Inflammatory macrophage (primary cell): ENCODE data around the gene AQP12B.

Source experiments
- DNase-seq, 2 donors: peaks; one replicate each; pipeline ENCODE4 v3.0.0-alpha.2; 2020 to 2022

Gene AQP12B

DNA sequence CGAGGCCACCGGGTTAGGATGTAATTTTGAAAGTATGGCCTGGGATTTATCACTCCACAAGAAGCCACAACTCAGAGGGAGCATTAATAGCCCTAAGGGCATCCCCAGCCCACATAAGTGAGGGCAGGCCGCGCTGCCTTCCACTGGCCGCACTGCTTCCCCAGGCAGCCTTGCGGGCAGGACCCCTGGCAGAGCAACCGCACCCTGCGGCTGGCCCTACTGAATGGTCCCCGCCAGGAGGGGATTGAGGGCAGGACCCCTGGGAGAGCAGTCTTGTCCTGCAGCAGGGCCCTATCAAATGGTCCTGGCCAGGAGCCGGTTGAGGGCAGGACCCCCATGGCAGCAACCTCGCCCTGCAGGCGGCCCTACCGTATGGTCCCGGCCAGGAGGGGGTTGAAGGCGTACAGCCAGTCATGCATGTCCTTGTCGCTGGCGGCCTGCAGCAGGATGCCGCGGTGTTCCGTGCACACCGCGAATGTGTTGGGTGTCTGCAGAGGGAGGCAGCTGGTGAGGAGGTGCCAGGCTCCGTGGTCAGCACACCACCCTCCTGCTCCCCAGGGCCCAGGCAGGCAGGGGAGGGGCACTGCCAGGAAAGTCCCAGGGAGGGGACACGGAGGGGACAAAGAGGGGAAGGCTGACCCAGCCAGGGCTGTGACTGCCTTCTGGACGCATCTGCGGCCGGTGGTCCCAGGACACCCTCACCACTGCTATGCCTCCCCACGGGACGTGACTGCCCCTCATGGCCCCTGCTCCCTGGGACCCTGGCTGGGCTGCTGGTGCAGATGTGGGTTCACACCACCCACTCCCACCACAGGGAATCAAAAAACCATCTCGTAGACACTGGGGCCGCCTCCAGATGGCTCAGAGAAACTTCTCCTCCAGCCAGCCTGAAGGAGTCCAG lies 35.2 kb upstream of the AQP12B start:
- DNase-seq: no peak

DNA sequence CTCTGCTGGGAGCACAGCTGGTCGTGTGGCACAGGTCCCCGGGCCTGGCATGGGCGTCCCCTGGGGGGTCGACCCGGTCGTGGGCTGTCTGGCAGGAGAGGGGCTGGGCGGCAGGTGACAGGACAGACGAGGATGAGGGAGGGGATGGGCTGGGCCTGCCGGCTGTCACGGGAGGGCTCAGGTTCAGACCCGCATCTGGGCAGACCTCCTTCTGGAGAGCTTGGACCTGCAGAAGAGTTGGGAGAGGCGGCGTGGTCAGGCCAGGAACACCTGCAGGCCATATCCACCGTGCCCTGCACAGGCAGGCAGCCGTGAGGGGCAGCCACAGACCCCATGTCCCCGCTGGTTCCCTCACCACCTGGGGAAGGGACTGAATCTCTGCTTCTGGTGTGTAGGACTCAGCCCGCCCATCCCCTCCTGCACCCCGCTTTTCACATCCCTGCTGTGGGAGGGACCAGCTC lies 34.5 kb upstream of the AQP12B start:
- no peak for DNase-seq

DNA sequence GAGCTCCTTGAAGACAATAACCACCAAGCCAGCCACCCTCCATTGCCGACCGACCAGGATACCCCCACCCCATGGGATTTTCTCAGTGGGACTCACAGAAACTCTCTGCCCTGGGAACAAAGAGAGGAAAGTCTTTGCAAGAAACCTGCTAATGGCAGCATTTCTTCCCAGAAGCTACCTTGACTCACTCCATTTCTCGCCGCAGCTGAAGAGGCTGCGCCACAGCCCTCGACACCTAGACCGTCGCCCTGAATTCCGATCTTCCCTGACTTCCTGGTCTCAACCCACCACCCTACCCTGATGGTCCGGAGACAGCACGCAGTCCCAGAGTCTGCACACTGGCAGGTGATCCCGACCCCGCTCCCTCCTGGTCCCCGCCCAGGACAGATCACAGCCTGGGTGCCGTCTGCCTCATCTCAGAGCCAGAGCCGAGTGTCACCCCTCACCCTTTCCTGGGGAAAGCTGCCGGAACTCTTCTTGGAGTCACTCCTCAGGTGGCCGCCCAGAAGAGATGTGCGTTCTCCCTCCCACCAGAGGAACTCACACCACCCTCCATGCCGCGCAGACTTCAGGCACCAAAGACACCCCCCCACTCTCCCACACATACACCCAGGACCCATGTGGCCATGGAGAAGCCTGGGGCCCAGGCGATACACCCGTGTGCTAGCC lies 33.6 kb upstream of the AQP12B start:
- DNase-seq: no peak

- DNase-seq: no peak
Observed at GRCh38 chr2:240714747-240715725, 32.4 kb upstream of the AQP12B start.

DNA sequence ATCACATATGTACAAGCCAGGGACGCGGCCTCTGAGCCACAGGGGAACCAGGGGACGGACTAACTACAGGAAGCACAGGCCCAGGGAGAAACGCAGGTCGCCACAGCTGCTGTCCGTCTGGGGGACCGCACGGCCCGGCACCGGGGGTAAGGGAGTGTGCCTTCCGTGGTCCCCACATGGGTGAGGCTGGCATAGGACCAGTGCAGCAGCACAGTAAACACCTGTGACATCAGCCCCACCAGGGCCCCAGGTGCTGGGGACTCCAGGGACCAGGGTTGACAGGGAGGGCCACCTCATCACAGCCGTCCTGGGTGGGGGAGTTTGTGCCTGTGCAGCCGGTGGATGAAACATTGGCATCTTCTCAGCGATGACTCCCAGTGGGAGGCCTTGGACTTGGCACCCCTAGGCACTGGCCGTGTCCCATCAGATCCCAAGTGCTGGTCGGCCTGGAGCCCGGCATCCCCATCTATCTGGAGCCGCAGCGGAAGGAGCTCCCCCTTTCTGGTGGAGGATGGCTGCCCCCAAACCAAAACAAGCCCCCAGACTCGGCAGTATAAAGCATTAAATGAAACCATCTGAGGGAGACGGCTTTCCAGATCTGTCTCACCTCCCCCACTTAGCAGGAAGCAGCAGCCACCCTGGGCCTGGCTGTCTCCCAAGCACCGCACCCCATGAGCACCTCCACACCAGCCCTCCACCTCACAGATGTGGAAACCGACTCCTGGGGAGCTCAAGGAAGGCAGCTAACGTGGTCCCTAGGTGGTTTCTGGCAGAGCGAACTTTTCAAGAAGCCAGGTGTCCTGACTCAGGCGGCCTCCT lies 31.5 kb upstream of the AQP12B start:
- no peak for DNase-seq

DNA sequence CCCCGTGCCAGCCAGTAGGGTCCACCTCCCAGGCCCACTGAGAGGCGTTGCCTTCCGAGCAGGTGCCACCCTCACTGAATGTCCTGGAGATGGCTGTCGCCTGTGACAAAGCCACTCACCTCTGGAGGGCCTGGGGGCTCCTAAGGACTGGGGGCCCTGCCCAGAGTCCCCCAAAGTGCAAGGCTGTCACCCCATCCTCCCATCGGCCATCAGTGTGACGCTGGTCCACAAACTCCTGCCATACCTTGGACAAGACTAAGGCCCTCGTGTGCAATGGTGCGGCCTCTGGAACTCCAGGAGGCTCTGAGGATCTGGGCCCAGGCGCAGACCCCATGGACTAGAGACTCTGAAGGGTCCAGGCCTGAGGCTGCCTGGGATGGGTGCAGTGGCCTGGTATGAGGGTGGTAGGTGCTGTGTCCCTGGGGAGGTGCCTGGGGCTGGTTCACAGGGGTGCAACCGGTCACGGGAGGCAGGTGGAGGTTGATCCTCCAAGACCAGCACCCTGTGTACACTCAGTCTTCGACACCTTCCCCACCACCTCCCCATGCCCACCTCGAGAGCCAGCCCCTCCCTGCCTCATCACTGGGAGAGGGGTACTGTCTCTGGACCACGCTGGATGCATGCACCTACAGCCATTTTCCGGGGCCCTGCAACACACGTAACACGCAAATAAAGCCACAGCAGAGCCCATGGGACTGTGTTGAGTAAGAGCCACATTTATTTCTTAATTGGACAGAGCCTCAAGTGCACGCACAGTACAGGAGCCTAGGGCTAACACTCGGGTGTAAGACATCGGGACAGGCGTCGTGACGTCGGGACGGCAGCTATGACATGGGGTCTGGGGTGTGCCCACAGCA lies 30.6 kb upstream of the AQP12B start:
- DNase-seq: no peak

- no peak for DNase-seq
Observed at GRCh38 chr2:240712121-240712520, 29.4 kb upstream of the AQP12B start.

DNA sequence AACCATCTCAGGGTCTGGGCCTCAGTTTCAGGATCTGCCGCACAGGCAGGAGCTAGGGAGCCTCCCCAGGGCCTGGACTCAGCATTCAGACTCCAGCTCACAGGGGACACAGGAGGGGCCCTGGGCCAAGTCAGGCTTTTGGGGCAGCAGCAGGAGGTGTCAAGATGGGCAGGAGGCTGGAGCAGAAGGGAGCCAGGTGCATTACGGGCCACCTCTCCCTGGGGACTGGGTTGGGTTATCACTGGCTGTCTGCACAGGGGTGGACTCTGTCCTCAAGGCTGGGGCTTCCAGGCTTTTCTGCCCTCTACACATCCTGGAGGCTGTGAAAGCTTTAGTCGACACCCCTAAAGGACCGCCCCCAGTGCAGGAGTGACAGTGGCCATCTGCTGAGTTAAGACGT lies 29.0 kb upstream of the AQP12B start:
- DNase-seq: no peak

DNA sequence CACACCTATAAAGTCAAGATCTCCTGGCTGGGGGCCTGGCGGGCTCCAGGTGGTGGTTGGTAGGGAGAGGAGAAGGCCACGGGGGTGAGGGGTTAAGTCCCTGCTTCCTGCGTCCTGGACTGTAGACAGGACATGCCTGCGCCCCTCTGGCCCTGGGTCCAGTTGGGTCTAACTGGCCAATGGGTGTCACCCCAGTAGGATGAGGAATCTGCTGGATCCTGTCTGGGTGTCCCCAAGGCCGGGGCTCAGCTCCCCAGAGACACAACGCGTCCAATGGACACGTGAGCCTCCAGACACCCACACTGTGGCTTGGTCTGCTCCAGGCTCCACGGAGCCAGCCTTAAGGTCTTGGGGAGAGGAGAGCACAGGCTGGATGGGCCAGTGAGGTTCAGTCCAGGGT lies 28.6 kb upstream of the AQP12B start:
- no peak for DNase-seq

- no peak for DNase-seq
Observed at GRCh38 chr2:240708457-240708856, 25.8 kb upstream of the AQP12B start.

GRCh38 chr2:240707821-240708220 lies 25.1 kb upstream of the AQP12B start:
- DNase-seq: no peak

DNA sequence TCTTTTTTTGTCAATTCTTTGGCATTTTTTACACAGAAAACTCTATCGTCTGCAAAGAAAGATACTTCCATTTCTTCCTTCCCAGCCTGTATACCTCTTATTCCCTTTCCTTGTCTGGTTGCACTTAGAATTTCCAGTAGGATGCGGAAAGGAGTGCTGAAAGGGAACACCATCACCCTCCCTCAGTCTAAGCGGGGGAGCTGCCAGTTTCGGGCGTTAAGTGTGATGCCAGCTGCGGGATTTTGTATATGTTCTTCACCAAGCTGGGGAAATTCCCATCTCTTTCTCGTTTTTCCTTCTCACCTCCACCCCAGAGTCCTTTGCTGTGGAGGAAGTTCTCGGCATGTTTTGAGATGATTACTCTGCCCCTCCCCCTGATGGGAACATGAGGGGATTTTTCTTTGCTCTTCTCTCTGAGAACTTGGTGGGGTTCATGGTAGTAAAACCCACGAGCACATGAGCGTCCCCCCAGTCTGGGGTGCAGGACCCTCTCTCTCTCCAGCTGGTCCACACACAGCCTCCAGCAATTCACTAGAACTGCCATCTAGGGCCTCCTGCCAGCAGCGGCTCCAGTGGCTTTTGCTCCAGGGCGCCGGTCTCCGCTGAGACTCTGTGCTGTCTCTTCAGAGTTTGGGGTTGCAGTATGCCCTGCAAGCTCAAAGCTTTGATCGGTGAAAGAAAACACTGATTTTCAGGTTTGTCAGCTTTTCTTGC lies 24.5 kb upstream of the AQP12B start:
- DNase-seq: no peak

DNA sequence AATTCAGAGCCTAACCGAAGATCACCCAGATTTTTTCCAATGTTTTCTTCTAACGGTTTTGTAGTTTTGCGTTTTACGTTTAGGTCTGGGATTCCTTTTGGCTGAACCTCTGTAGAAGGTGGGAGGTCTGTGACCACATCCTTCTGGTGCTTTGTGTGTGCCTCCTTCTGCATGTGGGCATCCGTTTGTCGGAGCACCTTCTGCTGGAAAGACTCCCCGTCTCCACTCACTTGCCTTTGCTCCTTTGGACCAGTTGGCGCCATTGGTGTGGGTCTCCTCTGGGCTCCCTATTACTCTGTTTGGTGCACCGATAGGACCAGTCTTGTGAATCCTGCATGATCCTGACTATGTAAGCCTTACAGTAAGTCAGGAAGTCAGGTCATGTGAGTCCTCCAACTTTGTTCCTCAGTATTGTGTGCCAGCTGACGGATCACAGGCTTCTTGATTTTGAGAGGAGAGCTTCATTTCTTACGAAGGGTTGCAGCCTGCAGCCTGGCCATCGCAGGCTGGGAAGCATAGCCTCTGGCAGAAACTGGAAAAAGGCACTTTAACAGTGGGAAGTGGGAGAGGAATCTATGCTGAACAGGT lies 22.6 kb upstream of the AQP12B start:
- peak; percentile 76 to 88 for DNase-seq

DNA sequence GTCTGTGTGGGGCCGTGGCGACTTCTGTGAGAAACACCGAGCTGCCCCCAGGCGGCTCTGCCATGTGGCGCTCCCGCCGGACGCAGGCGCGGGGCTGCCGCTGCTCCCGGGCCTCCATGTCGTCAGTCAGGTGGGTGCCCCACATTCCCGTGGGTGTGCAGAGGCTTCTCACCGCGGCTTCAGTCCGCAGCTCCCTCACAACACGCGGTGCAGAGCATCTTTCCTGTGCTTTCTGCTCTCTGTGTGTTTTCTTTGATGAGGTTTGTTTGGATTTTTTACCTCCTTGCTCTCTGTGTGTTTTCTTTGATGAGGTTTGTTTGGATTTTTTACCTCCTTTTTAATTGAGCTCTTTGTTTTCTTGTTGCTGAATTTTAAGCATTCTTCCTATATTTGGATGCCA lies 22.0 kb upstream of the AQP12B start:
- no peak for DNase-seq

DNA sequence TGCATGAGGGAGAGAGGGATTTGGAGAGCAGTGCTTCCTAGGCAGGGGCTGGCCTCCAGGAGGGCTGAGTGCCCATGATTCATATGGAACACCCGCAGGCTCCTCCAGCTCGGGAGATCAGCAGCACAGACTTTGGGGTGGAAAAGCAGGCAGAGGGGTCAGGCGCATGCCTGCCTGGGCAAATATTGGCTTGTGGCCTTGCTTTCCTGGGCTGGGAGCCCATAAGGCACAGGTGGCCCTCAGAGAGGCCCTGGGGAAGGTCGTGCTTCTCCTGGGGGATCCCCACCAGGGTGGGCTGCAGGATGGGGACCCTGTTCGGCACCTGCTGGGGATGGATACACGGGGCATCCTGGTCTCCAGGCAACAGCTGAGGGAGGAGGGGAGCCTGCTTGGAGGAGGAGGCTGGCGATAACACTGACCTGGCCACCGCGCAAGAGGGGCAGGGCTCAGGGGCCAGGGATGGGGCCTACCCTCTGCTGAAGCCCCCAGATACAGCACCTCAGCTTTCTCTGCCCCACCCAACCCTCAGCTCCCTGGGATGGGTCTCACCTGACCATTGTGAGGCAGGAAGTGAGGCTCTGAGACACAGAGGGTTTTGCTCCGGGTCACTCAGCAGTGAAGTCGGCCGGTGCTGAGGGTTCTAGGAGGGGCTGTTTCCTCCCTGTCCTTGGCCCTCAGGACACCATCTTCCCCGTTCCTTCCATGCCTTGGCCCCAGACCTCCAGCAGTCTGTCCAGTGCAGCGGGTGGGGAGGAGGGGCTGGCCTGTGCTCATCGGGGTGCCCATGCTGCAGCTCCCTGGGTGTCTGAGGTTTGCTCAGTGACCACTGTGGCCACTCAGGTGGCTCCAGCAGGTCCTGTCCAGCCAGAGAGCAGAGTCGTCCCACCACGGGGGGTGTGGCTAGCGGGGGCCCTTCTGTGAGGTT lies 21.0 kb upstream of the AQP12B start:
- no peak for DNase-seq

DNA sequence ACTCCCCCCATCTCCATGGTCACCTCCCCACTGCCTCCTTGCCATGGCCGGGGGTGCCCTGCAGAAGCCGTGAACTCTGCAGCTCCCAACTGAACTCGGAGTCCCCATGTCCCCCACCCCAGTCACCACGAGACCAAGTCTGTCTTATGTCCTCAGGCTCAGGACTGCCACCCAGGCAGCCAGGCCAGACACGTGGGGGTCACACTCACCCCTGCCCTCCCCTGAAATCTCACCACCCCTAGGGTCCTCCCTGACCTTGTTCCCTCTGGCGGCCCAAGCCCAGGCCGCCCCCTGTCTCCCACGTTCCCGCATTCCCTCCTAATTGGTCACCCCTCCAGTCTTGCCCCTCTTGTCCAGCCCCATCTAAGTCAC lies 19.9 kb upstream of the AQP12B start:
- DNase-seq: no peak

- no peak for DNase-seq
Observed at GRCh38 chr2:240701736-240702639, 19.3 kb upstream of the AQP12B start.
